Right lobe of liver (tissue), 4 donors: ENCODE measurements around the gene LALBA.

Experiments used
- POLR2A ChIP-seq: fragments of 450-650 bp; IDR thresholded peaks from one replicate; pipeline ENCODE4 v1.6.1; 2017; ENCODE audit warnings: antibody characterized with exemption, mild to moderate bottlenecking
- TF ChIP-seq, protein P1 (sequence below), 4 donors: fragments of 200-600 bp in 3 of 4; fragments of 450-650 bp in 1 of 4; IDR thresholded peaks; one replicate each; pipeline versions ENCODE4 v1.5.1 to v1.8.0; 2016 to 2022; ENCODE audit warnings: antibody characterized with exemption in 4 of 4, mild to moderate bottlenecking in 2 of 4
- donor health status: DM: no; HTN: no; CAD: no.
- donor health status: DM: no; HTN: no; CAD: no.
- donor health status: DM: no; HTN: yes; CAD: no.

GRCh38 chr12:48567731-48568130, 2.1 kb downstream of the LALBA start:
- TF ChIP-seq, protein P1, sequence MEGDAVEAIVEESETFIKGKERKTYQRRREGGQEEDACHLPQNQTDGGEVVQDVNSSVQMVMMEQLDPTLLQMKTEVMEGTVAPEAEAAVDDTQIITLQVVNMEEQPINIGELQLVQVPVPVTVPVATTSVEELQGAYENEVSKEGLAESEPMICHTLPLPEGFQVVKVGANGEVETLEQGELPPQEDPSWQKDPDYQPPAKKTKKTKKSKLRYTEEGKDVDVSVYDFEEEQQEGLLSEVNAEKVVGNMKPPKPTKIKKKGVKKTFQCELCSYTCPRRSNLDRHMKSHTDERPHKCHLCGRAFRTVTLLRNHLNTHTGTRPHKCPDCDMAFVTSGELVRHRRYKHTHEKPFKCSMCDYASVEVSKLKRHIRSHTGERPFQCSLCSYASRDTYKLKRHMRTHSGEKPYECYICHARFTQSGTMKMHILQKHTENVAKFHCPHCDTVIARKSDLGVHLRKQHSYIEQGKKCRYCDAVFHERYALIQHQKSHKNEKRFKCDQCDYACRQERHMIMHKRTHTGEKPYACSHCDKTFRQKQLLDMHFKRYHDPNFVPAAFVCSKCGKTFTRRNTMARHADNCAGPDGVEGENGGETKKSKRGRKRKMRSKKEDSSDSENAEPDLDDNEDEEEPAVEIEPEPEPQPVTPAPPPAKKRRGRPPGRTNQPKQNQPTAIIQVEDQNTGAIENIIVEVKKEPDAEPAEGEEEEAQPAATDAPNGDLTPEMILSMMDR (IDR thresholded peaks at IDR 0.05) = no peak
- TF ChIP-seq POLR2A = no peak
